Measurements from ENCODE around the gene KSR1. TPM values are rescaled to one million over a fixed set of nuclear protein-coding genes. Genes with fewer than 3 reads are reported as not detected.

Gene KSR1
- total and polyA plus RNA-seq, 2 of the 8 experiments (the other 6 are each of a cell fraction or from before 2014, with no cell fraction given) = 14.1 to 34.7 TPM

DNA sequence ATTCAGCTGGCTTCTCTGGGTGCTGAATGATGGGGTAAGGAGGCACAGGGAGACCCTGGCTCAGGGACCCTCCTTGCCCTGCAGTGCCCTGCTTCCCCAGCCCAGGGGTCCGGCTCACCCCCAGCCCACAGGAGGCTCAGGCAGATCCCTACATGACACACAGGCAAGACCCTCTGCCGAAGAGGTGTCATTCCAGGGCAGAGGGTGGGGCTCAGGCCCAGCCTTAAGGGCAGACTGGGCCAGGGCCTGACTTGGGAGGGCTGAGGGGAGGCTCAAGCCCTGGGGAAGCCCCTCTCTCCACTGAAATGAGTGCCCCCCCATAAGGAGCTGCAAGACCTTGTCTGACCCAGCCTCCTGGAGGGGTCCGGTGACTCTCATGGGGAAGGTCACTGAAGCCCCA is 30.3 kb upstream of the KSR1 start (continued):
- TF ChIP-seq, protein P1, sequence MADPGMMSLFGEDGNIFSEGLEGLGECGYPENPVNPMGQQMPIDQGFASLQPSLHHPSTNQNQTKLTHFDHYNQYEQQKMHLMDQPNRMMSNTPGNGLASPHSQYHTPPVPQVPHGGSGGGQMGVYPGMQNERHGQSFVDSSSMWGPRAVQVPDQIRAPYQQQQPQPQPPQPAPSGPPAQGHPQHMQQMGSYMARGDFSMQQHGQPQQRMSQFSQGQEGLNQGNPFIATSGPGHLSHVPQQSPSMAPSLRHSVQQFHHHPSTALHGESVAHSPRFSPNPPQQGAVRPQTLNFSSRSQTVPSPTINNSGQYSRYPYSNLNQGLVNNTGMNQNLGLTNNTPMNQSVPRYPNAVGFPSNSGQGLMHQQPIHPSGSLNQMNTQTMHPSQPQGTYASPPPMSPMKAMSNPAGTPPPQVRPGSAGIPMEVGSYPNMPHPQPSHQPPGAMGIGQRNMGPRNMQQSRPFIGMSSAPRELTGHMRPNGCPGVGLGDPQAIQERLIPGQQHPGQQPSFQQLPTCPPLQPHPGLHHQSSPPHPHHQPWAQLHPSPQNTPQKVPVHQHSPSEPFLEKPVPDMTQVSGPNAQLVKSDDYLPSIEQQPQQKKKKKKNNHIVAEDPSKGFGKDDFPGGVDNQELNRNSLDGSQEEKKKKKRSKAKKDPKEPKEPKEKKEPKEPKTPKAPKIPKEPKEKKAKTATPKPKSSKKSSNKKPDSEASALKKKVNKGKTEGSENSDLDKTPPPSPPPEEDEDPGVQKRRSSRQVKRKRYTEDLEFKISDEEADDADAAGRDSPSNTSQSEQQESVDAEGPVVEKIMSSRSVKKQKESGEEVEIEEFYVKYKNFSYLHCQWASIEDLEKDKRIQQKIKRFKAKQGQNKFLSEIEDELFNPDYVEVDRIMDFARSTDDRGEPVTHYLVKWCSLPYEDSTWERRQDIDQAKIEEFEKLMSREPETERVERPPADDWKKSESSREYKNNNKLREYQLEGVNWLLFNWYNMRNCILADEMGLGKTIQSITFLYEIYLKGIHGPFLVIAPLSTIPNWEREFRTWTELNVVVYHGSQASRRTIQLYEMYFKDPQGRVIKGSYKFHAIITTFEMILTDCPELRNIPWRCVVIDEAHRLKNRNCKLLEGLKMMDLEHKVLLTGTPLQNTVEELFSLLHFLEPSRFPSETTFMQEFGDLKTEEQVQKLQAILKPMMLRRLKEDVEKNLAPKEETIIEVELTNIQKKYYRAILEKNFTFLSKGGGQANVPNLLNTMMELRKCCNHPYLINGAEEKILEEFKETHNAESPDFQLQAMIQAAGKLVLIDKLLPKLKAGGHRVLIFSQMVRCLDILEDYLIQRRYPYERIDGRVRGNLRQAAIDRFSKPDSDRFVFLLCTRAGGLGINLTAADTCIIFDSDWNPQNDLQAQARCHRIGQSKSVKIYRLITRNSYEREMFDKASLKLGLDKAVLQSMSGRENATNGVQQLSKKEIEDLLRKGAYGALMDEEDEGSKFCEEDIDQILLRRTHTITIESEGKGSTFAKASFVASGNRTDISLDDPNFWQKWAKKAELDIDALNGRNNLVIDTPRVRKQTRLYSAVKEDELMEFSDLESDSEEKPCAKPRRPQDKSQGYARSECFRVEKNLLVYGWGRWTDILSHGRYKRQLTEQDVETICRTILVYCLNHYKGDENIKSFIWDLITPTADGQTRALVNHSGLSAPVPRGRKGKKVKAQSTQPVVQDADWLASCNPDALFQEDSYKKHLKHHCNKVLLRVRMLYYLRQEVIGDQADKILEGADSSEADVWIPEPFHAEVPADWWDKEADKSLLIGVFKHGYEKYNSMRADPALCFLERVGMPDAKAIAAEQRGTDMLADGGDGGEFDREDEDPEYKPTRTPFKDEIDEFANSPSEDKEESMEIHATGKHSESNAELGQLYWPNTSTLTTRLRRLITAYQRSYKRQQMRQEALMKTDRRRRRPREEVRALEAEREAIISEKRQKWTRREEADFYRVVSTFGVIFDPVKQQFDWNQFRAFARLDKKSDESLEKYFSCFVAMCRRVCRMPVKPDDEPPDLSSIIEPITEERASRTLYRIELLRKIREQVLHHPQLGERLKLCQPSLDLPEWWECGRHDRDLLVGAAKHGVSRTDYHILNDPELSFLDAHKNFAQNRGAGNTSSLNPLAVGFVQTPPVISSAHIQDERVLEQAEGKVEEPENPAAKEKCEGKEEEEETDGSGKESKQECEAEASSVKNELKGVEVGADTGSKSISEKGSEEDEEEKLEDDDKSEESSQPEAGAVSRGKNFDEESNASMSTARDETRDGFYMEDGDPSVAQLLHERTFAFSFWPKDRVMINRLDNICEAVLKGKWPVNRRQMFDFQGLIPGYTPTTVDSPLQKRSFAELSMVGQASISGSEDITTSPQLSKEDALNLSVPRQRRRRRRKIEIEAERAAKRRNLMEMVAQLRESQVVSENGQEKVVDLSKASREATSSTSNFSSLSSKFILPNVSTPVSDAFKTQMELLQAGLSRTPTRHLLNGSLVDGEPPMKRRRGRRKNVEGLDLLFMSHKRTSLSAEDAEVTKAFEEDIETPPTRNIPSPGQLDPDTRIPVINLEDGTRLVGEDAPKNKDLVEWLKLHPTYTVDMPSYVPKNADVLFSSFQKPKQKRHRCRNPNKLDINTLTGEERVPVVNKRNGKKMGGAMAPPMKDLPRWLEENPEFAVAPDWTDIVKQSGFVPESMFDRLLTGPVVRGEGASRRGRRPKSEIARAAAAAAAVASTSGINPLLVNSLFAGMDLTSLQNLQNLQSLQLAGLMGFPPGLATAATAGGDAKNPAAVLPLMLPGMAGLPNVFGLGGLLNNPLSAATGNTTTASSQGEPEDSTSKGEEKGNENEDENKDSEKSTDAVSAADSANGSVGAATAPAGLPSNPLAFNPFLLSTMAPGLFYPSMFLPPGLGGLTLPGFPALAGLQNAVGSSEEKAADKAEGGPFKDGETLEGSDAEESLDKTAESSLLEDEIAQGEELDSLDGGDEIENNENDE (IDR thresholded peaks at IDR 0.05; ENCODE audit: insufficient replicate concordance, low read length) = no peak
- TF ChIP-seq SUZ12 (IDR thresholded peaks at IDR 0.05; ENCODE audit: low read length) (no peak), KDM4A (IDR thresholded peaks at IDR 0.05; ENCODE audit: low read depth, low read length, severe bottlenecking) (no peak), GABPA (IDR thresholded peaks at IDR 0.05; ENCODE audit: borderline replicate concordance, insufficient read depth, low read length) (no peak), SRF (IDR thresholded peaks at IDR 0.05; ENCODE audit: low read depth, low read length) (no peak), ZNF274 (IDR thresholded peaks at IDR 0.05; ENCODE audit: borderline replicate concordance, extremely low read depth, low read length) (no peak), CEBPB (IDR thresholded peaks at IDR 0.05; ENCODE audit: low read depth, low read length) (no peak), CBX5 (IDR thresholded peaks at IDR 0.05; ENCODE audit: low read depth, low read length) (no peak), YY1 (IDR thresholded peaks at IDR 0.05; ENCODE audit: low read depth, low read length) (no peak), SP4 (IDR thresholded peaks at IDR 0.05; ENCODE audit: low read length) (no peak)
- TF ChIP-seq, protein P2, sequence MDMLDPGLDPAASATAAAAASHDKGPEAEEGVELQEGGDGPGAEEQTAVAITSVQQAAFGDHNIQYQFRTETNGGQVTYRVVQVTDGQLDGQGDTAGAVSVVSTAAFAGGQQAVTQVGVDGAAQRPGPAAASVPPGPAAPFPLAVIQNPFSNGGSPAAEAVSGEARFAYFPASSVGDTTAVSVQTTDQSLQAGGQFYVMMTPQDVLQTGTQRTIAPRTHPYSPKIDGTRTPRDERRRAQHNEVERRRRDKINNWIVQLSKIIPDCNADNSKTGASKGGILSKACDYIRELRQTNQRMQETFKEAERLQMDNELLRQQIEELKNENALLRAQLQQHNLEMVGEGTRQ (IDR thresholded peaks at IDR 0.05; ENCODE audit: low read length) = no peak

Measured in H1 (cell line).